ENCODE measurements around the gene MPL. TPM values are rescaled to one million over a fixed set of nuclear protein-coding genes. Genes with fewer than 3 reads are reported as not detected.

MPL gene
- total and polyA plus RNA-seq, 10 of the 15 experiments (the other 5 are each of a cell fraction or from before 2014, with no cell fraction given) = not detected

DNA sequence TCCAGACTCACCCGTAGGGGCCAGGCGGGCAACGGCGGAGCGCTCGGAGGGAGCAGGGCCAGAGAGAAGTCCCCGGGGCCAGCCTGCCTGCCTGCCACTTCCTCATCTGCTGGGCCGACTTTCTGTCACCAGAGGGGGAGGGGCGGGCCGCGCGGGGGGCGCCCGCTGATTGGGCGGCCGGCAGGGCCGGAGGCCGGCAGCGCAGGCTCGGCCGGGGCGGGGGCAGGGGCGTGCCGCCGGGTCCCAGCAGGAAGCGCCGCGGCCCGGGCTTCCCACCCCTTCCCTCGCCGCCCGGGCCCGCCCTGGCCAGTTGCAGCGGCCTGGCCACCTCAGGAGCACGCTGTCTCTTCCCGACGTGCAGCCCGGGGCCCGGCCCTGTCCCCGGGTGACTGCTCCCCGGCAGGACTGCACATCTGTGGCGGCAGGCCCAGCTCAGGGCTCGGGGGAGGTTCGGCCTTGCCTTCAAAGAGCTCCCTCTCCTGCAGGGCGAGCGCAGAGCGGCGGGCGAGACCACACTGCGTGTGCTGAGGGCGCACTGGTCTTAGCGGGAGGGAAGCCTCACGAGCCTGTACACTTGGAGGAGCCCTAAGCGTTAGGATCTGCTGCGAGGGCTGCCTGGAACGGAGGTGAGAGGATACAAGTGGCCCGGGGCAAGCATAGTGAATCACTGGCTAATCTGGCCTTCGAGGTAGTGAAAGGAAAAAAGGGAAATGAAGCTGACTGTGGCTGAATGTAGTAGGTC lies 30.5 kb downstream of the MPL start, which contains the start of gene ELOVL1 (continued):
- TF ChIP-seq SRF (IDR thresholded peaks at IDR 0.05; ENCODE audit: low read depth in 2 of 2, low read length in 2 of 2) (0 out of 4 replicates have a peak, but pooled peaks of 1 of the 2 experiments have one; percentile 8), MTA2 (IDR thresholded peaks at IDR 0.05; ENCODE audit: low read depth) (no peak), NBN (IDR thresholded peaks at IDR 0.05) (peak; percentile 66), POLR2AphosphoS2 (IDR thresholded peaks at IDR 0.05; ENCODE audit: low read depth, low read length) (peak; percentile 83), HDGF (IDR thresholded peaks at IDR 0.05) (peak; percentile 76), TCF7 (IDR thresholded peaks at IDR 0.05; ENCODE audit: borderline replicate concordance) (no peak), ATF7 (IDR thresholded peaks at IDR 0.05; ENCODE audit: low read depth) (peak; percentile 18; the same call in 1 of the 2 replicates), YY1 (IDR thresholded peaks at IDR 0.05; ENCODE audit: low read depth, low read length) (peak; percentile 26; the same call in 1 of the 2 replicates), BHLHE40 (IDR thresholded peaks at IDR 0.05; ENCODE audit: borderline replicate concordance in 1 of 2, low read depth in 2 of 2, low read length in 1 of 2) (peak; percentile 23 to 80; a peak in 2 of 4 replicates), POLR2AphosphoS5 (IDR thresholded peaks at IDR 0.05; ENCODE audit: low read length) (peak; percentile 75; the same call in 1 of the 2 replicates), SP1 (IDR thresholded peaks at IDR 0.05; ENCODE audit: low read depth, low read length) (peak; percentile 23), TBL1XR1 (IDR thresholded peaks at IDR 0.05; ENCODE audit: low read depth, low read length) (peak; percentile 63; the same call in 1 of the 2 replicates), SMAD1 (IDR thresholded peaks at IDR 0.05; ENCODE audit: low read depth, partially characterized antibody) (no peak), IKZF2 (IDR thresholded peaks at IDR 0.05) (peak; percentile 56; a peak in 3 of 4 replicates), SUPT20H (IDR thresholded peaks at IDR 0.05; ENCODE audit: borderline replicate concordance, control insufficient read depth, low read depth, low read length) (no peak), ZBED1 (IDR thresholded peaks at IDR 0.05; ENCODE audit: borderline replicate concordance) (no peak), NFXL1 (IDR thresholded peaks at IDR 0.05; ENCODE audit: borderline replicate concordance) (no peak), BMI1 (IDR thresholded peaks at IDR 0.05; ENCODE audit: borderline replicate concordance) (no peak), CHD2 (IDR thresholded peaks at IDR 0.05; ENCODE audit: borderline replicate concordance, low read depth, low read length) (peak; percentile 58), NFYB (IDR thresholded peaks at IDR 0.05; ENCODE audit: insufficient read depth, low read depth, low read length) (peak; percentile 63; the same call in 1 of the 2 replicates), SMAD5 (IDR thresholded peaks at IDR 0.05; ENCODE audit: low read depth) (peak; percentile 70), NR2F1 (conservative IDR thresholded peaks at IDR 0.05) (peak; percentile 64), TCF3 (IDR thresholded peaks at IDR 0.05; ENCODE audit: borderline replicate concordance, insufficient read depth, low read depth, low read length) (0 out of 2 replicates have a peak, but pooled peaks have one; percentile 6), ZZZ3 (IDR thresholded peaks at IDR 0.05; ENCODE audit: control insufficient read depth, insufficient read length, low read depth) (no peak), BACH1 (IDR thresholded peaks at IDR 0.05; ENCODE audit: borderline replicate concordance) (peak; percentile 45), EZH2 (IDR thresholded peaks at IDR 0.05; ENCODE audit: borderline replicate concordance, control insufficient read depth, low read depth, low read length) (no peak), KLF5 (IDR thresholded peaks at IDR 0.05; ENCODE audit: partially characterized antibody) (no peak)
- TF ChIP-seq, protein P1, sequence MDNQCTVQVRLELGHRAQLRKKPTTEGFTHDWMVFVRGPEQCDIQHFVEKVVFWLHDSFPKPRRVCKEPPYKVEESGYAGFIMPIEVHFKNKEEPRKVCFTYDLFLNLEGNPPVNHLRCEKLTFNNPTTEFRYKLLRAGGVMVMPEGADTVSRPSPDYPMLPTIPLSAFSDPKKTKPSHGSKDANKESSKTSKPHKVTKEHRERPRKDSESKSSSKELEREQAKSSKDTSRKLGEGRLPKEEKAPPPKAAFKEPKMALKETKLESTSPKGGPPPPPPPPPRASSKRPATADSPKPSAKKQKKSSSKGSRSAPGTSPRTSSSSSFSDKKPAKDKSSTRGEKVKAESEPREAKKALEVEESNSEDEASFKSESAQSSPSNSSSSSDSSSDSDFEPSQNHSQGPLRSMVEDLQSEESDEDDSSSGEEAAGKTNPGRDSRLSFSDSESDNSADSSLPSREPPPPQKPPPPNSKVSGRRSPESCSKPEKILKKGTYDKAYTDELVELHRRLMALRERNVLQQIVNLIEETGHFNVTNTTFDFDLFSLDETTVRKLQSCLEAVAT (IDR thresholded peaks at IDR 0.05) = no peak
- TF ChIP-seq, protein P2, sequence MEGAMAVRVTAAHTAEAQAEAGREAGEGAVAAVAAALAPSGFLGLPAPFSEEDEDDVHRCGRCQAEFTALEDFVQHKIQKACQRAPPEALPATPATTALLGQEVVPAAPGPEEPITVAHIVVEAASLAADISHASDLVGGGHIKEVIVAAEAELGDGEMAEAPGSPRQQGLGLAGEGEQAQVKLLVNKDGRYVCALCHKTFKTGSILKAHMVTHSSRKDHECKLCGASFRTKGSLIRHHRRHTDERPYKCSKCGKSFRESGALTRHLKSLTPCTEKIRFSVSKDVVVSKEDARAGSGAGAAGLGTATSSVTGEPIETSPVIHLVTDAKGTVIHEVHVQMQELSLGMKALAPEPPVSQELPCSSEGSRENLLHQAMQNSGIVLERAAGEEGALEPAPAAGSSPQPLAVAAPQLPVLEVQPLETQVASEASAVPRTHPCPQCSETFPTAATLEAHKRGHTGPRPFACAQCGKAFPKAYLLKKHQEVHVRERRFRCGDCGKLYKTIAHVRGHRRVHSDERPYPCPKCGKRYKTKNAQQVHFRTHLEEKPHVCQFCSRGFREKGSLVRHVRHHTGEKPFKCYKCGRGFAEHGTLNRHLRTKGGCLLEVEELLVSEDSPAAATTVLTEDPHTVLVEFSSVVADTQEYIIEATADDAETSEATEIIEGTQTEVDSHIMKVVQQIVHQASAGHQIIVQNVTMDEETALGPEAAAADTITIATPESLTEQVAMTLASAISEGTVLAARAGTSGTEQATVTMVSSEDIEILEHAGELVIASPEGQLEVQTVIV (IDR thresholded peaks at IDR 0.05; ENCODE audit: borderline replicate concordance, partially characterized antibody) = peak; percentile 47

Measured in GM12878 (cell line).